ENCODE measurements around the gene TBC1D22A. TPM values are rescaled to one million over a fixed set of nuclear protein-coding genes. Genes with fewer than 3 reads are reported as not detected.

TBC1D22A gene
- total and polyA plus RNA-seq, 4 donors, result 4.1 to 12.4 (median 8.4) TPM

DNA sequence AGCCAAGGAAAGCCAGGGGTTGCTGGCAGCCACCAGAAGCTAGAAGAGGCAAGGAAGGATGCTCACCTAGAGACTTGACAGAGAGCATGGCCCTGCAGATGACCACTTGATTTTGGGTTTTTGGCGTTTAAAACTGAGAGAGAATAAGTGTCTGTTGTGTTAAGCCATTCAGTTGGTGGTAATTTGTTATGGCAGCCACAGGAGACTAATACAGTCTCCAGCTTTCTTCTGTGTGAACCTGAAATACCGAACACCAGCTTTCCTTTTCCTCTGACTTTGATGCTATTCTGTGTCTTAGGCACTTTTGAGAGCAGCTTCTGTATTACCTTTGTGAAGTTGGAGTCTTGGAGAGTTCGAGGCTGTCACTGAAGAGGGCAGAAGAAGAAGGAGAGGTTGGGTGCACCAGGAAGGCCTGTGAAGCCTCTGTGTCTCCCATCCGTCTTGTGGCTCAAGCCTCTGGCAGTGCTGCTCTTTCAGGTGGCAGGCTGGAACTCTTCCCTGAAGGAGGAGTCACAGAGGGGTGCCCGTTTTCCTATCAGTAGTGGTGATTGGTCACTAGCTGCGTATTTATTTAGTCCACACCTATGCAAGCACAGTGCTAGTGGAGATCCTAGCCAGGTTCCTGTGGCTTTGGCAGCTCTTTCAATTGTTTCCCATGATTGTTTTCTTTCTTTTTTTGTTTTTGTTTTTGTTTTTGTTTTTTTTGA, 2.5 kb downstream of the TBC1D22A start:
- H3K27ac ChIP-seq (ENCODE audit: low read depth in 1 of 2, low read length in 2 of 2), result no peak overlapping the region
- no peak overlapping the region for H3K9ac ChIP-seq (ENCODE audit: low read depth in 1 of 2, low read length in 2 of 2)
- no peak for DNase-seq (ENCODE audit: low spot score)
- no peak overlapping the region for H3K4me3 ChIP-seq (ENCODE audit: low read depth in 1 of 3, low read length in 3 of 3)
- no peaks in the 10 kb centered on the region for H3K9me3 ChIP-seq (ENCODE audit: control insufficient read depth in 4 of 4, low read length in 3 of 4)
- no peaks in the 10 kb centered on the region for H3K27me3 ChIP-seq (ENCODE audit: control insufficient read depth in 4 of 4, insufficient read depth in 4 of 4, low read length in 3 of 4)
- peaks cover 0 to 30% (median 21%) of the 10 kb centered on the region in 4 donors for H3K4me1 ChIP-seq (ENCODE audit: control insufficient read depth in 4 of 4, insufficient read depth in 4 of 4, low read length in 3 of 4)
- no peaks in the 10 kb centered on the region for H3K36me3 ChIP-seq (ENCODE audit: control insufficient read depth in 4 of 4, insufficient read depth in 3 of 4, low read depth in 1 of 4, low read length in 3 of 4)
- no peak for TF ChIP-seq HNF4G (IDR thresholded peaks at IDR 0.05)
- TF ChIP-seq, protein P1, sequence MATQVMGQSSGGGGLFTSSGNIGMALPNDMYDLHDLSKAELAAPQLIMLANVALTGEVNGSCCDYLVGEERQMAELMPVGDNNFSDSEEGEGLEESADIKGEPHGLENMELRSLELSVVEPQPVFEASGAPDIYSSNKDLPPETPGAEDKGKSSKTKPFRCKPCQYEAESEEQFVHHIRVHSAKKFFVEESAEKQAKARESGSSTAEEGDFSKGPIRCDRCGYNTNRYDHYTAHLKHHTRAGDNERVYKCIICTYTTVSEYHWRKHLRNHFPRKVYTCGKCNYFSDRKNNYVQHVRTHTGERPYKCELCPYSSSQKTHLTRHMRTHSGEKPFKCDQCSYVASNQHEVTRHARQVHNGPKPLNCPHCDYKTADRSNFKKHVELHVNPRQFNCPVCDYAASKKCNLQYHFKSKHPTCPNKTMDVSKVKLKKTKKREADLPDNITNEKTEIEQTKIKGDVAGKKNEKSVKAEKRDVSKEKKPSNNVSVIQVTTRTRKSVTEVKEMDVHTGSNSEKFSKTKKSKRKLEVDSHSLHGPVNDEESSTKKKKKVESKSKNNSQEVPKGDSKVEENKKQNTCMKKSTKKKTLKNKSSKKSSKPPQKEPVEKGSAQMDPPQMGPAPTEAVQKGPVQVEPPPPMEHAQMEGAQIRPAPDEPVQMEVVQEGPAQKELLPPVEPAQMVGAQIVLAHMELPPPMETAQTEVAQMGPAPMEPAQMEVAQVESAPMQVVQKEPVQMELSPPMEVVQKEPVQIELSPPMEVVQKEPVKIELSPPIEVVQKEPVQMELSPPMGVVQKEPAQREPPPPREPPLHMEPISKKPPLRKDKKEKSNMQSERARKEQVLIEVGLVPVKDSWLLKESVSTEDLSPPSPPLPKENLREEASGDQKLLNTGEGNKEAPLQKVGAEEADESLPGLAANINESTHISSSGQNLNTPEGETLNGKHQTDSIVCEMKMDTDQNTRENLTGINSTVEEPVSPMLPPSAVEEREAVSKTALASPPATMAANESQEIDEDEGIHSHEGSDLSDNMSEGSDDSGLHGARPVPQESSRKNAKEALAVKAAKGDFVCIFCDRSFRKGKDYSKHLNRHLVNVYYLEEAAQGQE (IDR thresholded peaks at IDR 0.05), result no peak
- TF ChIP-seq RXRA (IDR thresholded peaks at IDR 0.05), result no peak
- no peak for TF ChIP-seq HNF4A (conservative IDR thresholded peaks at IDR 0.05)
- TF ChIP-seq GABPA (IDR thresholded peaks at IDR 0.05 in 1 of 2, conservative IDR thresholded peaks at IDR 0.05 in 1 of 2), result no peak
- TF ChIP-seq YY1 (IDR thresholded peaks at IDR 0.05), result no peak
- no peak for TF ChIP-seq RAD21 (IDR thresholded peaks at IDR 0.05)
- TF ChIP-seq EGR1 (IDR thresholded peaks at IDR 0.05; ENCODE audit: low read depth in 2 of 2), result no peak
- TF ChIP-seq TAF1 (conservative IDR thresholded peaks at IDR 0.05), result no peak
- TF ChIP-seq, protein P2, sequence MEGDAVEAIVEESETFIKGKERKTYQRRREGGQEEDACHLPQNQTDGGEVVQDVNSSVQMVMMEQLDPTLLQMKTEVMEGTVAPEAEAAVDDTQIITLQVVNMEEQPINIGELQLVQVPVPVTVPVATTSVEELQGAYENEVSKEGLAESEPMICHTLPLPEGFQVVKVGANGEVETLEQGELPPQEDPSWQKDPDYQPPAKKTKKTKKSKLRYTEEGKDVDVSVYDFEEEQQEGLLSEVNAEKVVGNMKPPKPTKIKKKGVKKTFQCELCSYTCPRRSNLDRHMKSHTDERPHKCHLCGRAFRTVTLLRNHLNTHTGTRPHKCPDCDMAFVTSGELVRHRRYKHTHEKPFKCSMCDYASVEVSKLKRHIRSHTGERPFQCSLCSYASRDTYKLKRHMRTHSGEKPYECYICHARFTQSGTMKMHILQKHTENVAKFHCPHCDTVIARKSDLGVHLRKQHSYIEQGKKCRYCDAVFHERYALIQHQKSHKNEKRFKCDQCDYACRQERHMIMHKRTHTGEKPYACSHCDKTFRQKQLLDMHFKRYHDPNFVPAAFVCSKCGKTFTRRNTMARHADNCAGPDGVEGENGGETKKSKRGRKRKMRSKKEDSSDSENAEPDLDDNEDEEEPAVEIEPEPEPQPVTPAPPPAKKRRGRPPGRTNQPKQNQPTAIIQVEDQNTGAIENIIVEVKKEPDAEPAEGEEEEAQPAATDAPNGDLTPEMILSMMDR (IDR thresholded peaks at IDR 0.05; ENCODE audit: low read depth, low read length, missing input control), result no peak
- no peak for TF ChIP-seq JUND (IDR thresholded peaks at IDR 0.05)
- no peak for TF ChIP-seq FOXA2 (IDR thresholded peaks at IDR 0.05)
- TF ChIP-seq NR2F2 (IDR thresholded peaks at IDR 0.05), result no peak
- TF ChIP-seq SP1 (IDR thresholded peaks at IDR 0.05), result no peak
- TF ChIP-seq FOXA1 (IDR thresholded peaks at IDR 0.05), result no peak
- WGBS, result 67% methylated on average over 6 of the region's 6 CpGs

DNA sequence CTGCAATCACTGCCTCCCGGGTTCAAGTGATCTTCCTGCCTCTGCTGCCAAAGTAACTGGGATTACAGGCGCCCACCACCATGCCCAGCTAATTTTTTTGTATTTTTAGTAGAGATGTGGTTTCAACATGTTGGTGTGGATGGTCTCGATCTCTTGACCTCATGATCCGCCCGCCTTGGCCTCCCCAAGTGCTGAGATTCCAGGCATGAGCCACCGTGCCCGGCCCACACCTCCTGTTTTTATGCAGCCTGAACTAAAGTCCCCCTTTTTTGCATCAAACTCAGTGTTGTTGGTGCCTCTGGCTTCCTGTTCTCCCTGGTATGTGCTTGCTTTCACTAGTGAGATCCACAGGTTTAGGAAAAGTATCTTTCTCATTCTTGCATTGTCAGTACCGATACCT, 4.2 kb downstream of the TBC1D22A start:
- Histone ChIP-seq H3K9ac (ENCODE audit: low read depth in 1 of 2, low read length in 2 of 2) (no peak overlapping the region), H3K27me3 (ENCODE audit: control insufficient read depth in 4 of 4, insufficient read depth in 4 of 4, low read length in 3 of 4) (no peaks in the 10 kb centered on the region), H3K4me3 (ENCODE audit: low read depth in 1 of 3, low read length in 3 of 3) (no peak overlapping the region), H3K4me1 (ENCODE audit: control insufficient read depth in 4 of 4, insufficient read depth in 4 of 4, low read length in 3 of 4) (peaks cover 0 to 25% (median 17%) of the 10 kb centered on the region in 4 donors), H3K36me3 (ENCODE audit: control insufficient read depth in 4 of 4, insufficient read depth in 3 of 4, low read depth in 1 of 4, low read length in 3 of 4) (no peaks in the 10 kb centered on the region), H3K9me3 (ENCODE audit: control insufficient read depth in 4 of 4, low read length in 3 of 4) (no peaks in the 10 kb centered on the region), H3K27ac (ENCODE audit: low read depth in 1 of 2, low read length in 2 of 2) (no peak overlapping the region)
- 95% methylated on average over 8 of the region's 8 CpGs for WGBS
- no peak for DNase-seq (ENCODE audit: low spot score)
- TF ChIP-seq EGR1 (IDR thresholded peaks at IDR 0.05; ENCODE audit: low read depth in 2 of 2) (no peak), RAD21 (IDR thresholded peaks at IDR 0.05) (no peak), SP1 (IDR thresholded peaks at IDR 0.05) (no peak), HNF4A (conservative IDR thresholded peaks at IDR 0.05) (no peak), JUND (IDR thresholded peaks at IDR 0.05) (no peak), FOXA2 (IDR thresholded peaks at IDR 0.05) (no peak), NR2F2 (IDR thresholded peaks at IDR 0.05) (no peak)
- TF ChIP-seq, protein P3, sequence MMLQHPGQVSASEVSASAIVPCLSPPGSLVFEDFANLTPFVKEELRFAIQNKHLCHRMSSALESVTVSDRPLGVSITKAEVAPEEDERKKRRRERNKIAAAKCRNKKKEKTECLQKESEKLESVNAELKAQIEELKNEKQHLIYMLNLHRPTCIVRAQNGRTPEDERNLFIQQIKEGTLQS (IDR thresholded peaks at IDR 0.05), result no peak
- TF ChIP-seq, protein P2 (IDR thresholded peaks at IDR 0.05; ENCODE audit: low read depth, low read length, missing input control), result no peak
- TF ChIP-seq, protein P4, sequence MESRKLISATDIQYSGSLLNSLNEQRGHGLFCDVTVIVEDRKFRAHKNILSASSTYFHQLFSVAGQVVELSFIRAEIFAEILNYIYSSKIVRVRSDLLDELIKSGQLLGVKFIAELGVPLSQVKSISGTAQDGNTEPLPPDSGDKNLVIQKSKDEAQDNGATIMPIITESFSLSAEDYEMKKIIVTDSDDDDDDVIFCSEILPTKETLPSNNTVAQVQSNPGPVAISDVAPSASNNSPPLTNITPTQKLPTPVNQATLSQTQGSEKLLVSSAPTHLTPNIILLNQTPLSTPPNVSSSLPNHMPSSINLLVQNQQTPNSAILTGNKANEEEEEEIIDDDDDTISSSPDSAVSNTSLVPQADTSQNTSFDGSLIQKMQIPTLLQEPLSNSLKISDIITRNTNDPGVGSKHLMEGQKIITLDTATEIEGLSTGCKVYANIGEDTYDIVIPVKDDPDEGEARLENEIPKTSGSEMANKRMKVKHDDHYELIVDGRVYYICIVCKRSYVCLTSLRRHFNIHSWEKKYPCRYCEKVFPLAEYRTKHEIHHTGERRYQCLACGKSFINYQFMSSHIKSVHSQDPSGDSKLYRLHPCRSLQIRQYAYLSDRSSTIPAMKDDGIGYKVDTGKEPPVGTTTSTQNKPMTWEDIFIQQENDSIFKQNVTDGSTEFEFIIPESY (IDR thresholded peaks at IDR 0.05), result no peak
- TF ChIP-seq, protein P1 (IDR thresholded peaks at IDR 0.05), result no peak
